Melanocyte of skin (primary cell): Measurements from ENCODE around the gene UBE3D. TPM values are rescaled to one million over a fixed set of nuclear protein-coding genes. Genes with fewer than 3 reads are reported as not detected.

Experiments
- small RNA-seq, 2 donors: library from RNA; depleted of rRNA; stranded (forward); fragments of <200 nt; gene quantifications; one replicate each; pipeline ENCODE3, GENCODE V24; 2012
- total RNA-seq, 2 donors: library from RNA; depleted of rRNA; stranded (reverse); fragments of >200 nt; gene quantifications; 2 replicates each; pipeline ENCODE4 v1.2.3, GENCODE V29; 2012

The UBE3D gene, protein sequence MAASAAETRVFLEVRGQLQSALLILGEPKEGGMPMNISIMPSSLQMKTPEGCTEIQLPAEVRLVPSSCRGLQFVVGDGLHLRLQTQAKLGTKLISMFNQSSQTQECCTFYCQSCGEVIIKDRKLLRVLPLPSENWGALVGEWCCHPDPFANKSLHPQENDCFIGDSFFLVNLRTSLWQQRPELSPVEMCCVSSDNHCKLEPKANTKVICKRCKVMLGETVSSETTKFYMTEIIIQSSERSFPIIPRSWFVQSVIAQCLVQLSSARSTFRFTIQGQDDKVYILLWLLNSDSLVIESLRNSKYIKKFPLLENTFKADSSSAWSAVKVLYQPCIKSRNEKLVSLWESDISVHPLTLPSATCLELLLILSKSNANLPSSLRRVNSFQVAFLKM
- total RNA-seq: 1 to 10 TPM; 4.5 to 9.3 TPM

DNA sequence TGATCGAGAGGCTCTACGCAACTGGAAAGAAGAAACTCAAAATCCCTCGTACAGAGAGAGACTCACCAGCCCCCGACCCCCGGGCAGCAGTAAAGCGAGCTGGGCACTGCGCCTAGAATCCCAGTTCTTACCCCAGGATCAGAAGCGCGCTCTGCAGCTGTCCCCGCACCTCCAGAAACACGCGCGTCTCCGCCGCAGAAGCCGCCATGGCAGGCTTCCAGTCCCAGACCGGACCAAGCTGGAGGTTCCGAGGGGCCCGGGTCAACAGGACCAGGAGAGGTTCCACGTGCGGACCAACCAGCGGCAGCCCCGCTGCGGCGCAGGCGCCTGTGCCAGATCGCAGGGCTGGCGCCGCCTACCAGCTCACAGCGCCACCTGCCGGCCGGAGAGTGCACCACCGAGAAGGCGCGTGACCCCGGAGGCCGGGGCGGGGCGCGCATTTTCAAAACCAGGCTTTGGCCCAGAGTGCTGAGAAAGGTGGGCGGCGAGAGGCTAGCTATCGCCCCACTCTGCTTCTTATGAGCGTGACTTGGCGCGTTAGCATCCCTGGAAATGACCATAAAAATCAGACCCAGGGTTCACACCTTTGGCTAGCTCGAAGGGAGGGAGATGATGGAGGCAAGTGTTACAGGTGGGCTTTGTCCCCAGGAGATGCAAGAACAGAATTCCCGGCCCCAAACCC lies at the start of gene UBE3D:
UBE3D (minus strand) TSS at position 331 of the 682 bp plus-strand sequence; CDS start at position 208, 123 bp downstream.

DNA sequence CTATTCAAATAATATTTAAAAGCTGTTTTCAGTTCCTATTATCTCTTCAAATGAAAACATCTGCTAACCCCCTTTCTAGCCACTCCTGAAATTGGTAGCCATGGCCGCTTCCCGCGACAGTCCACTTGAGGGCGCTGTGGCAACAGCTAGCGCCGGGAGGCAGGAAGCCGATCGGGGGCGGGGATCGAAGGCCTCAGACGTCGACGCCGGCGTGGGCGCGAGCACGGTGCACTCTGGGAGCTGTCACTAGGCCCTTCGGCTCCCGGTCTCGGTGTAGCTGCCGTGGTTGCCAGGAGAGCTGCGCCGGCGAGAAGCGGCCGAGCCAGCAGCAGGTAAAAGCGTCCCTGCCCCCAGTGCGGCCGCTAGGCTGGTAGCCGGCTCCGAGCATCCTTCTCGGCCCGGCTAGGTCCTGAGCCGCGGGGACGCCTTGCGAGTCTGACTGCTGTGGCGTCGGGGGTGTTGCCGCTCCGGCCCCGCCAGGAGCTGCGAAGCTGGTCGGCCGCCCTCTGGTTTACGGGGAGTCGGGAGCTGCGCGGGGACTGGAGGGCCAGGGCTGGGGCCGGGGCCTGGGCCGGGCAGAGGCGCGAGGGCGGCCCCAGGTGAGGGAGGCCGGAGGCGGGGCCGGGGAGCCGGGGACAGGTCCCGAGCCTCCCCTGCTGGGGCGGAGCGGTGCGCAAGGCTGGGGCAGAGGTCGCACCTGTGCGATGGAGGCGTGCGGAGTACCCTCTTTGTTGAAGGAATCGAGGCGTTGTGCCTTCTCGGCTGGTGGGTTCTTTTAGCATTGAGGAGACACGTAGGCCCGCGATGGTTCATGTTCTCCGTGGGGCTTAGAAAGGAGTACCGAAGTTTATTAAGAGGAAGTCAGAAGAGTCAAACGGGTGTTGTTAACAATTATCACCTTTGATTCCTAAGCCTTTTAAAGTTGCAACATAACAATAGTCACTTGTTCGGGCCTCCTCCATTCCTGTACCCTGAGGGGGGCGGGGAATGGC lies 2.1 kb upstream of the UBE3D start, which contains the start of gene DOP1A:
DOP1A (plus strand) TSS at position 224 of the 992 bp plus-strand sequence. CDS start 29,307 bp downstream, outside the sequence.

Small RNA genes lying within 50 kb of the gene (small RNA-seq; reads per million reads assigned to genes)
- 0 to 0.21 reads per million in 2 donors for gene LAP3P1

Other genes starting within 250 kb of the UBE3D start
- 10 to 100 TPM; 26.0 to 32.0 TPM for gene DOP1A, start 1.8 kb upstream of the UBE3D start, total RNA-seq
- gene PGM3, start 127.4 kb upstream of the UBE3D start, total RNA-seq: 10 to 100 TPM; 34.1 to 49.0 TPM
- 1 to 10 TPM; 2.7 to 3.1 TPM for gene RWDD2A, start 127.5 kb upstream of the UBE3D start, total RNA-seq